Measurements from ENCODE around the gene ONECUT2.

DNA sequence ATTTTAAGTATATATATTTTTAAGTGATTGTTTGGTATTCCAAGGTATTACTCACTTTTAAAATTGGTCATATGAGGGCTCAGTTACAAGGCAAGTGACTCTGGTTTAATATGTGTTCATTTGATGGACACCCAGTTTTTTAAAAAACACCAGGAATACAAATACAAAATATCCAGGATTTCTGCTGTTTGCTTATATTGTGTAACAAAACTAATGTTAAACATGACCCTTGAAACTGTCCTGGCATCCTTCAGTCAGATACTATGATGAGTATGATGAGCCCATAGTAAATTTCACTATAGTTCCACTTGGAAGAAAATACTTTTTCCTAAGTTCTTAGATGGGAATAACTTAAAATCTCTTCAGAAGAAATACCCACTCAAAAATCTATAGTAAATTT, 11.4 kb upstream of the ONECUT2 start:
- no peak for TF ChIP-seq CTCF (conservative IDR thresholded peaks at IDR 0.05; ENCODE audit: low read length)
- TF ChIP-seq EZH2phosphoT487 (IDR thresholded peaks at IDR 0.05; ENCODE audit: borderline replicate concordance), result no peak
